Measurements from ENCODE around the gene MYH14. TPM values are rescaled to one million over a fixed set of nuclear protein-coding genes. Genes with fewer than 3 reads are reported as not detected.
A peak's percentile ranks its signal among the peaks of the same experiment; 100 is the strongest.

Gene MYH14
- total RNA-seq, 1 donor from 2014 or later, result 0.59 TPM

GRCh38 chr19:50313812-50314536 lies 110.6 kb downstream of the MYH14 start:
- no peak for DNase-seq
- Mint-ChIP-seq H3K4me1 (ENCODE audit: low read depth, unreplicated experiment) (peaks cover 9% of the 10 kb centered on the region), H3K27me3 (ENCODE audit: unreplicated experiment) (peaks cover 19% of the 10 kb centered on the region), H3K9me3 (ENCODE audit: unreplicated experiment) (peaks cover 5% of the 10 kb centered on the region), H3K36me3 (ENCODE audit: unreplicated experiment) (no peaks in the 10 kb centered on the region), H3K27ac (ENCODE audit: unreplicated experiment) (peak overlapping the region; percentile 48), H3K4me3 (ENCODE audit: unreplicated experiment) (peak overlapping the region; percentile 91)
- no peak for TF ChIP-seq CTCF (IDR thresholded peaks at IDR 0.05; ENCODE audit: partially characterized antibody, unreplicated experiment)

- H3K36me3 Mint-ChIP-seq (ENCODE audit: unreplicated experiment), result no peaks in the 10 kb centered on the region
- peaks cover 7% of the 10 kb centered on the region for H3K9me3 Mint-ChIP-seq (ENCODE audit: unreplicated experiment)
- peak overlapping the region; percentile 90 for H3K27ac Mint-ChIP-seq (ENCODE audit: unreplicated experiment)
- H3K27me3 Mint-ChIP-seq (ENCODE audit: unreplicated experiment), result peaks cover 16% of the 10 kb centered on the region
- peak; percentile 76 for DNase-seq
- peak overlapping the region; percentile 96 for H3K4me3 Mint-ChIP-seq (ENCODE audit: unreplicated experiment)
- TF ChIP-seq CTCF (IDR thresholded peaks at IDR 0.05; ENCODE audit: partially characterized antibody, unreplicated experiment), result no peak
- H3K4me1 Mint-ChIP-seq (ENCODE audit: low read depth, unreplicated experiment), result peaks cover 9% of the 10 kb centered on the region
Observed at GRCh38 chr19:50314724-50315708, 111.6 kb downstream of the MYH14 start.

GRCh38 chr19:50315773-50316448 lies 112.5 kb downstream of the MYH14 start:
- H3K4me1 Mint-ChIP-seq (ENCODE audit: low read depth, unreplicated experiment), result peaks cover 9% of the 10 kb centered on the region
- H3K27me3 Mint-ChIP-seq (ENCODE audit: unreplicated experiment), result peaks cover 18% of the 10 kb centered on the region
- no peaks in the 10 kb centered on the region for H3K36me3 Mint-ChIP-seq (ENCODE audit: unreplicated experiment)
- peak overlapping the region; percentile 88 for H3K4me3 Mint-ChIP-seq (ENCODE audit: unreplicated experiment)
- DNase-seq, result peak; percentile 72
- peak overlapping the region; percentile 90 for H3K27ac Mint-ChIP-seq (ENCODE audit: unreplicated experiment)
- H3K9me3 Mint-ChIP-seq (ENCODE audit: unreplicated experiment), result peaks cover 7% of the 10 kb centered on the region
- TF ChIP-seq CTCF (IDR thresholded peaks at IDR 0.05; ENCODE audit: partially characterized antibody, unreplicated experiment), result no peak

GRCh38 chr19:50317115-50317514 lies 113.7 kb downstream of the MYH14 start:
- no peak overlapping the region for H3K27ac Mint-ChIP-seq (ENCODE audit: unreplicated experiment)
- no peak for TF ChIP-seq CTCF (IDR thresholded peaks at IDR 0.05; ENCODE audit: partially characterized antibody, unreplicated experiment)
- H3K27me3 Mint-ChIP-seq (ENCODE audit: unreplicated experiment), result peaks cover 21% of the 10 kb centered on the region
- no peak for DNase-seq
- peaks cover 7% of the 10 kb centered on the region for H3K9me3 Mint-ChIP-seq (ENCODE audit: unreplicated experiment)
- H3K4me3 Mint-ChIP-seq (ENCODE audit: unreplicated experiment), result no peak overlapping the region
- peaks cover 9% of the 10 kb centered on the region for H3K4me1 Mint-ChIP-seq (ENCODE audit: low read depth, unreplicated experiment)
- H3K36me3 Mint-ChIP-seq (ENCODE audit: unreplicated experiment), result no peaks in the 10 kb centered on the region

All from glutamatergic neuron (in vitro differentiated cells).